Stimulated activated CD8-positive, alpha-beta memory T cell treated with anti-CD3 and anti-CD28 coated beads, Interleukin-7, amount 100 ng/mL, for 24 hours (primary cell): ENCODE data around the gene FCHSD2.
"Not testable (repeated sequence)": the region's sequence is repeated elsewhere in the genome, so short reads cannot be mapped to it uniquely, and the experiment has no call there.

Source experiments
- DNase-seq: peaks from one replicate; pipeline ENCODE4 v3.0.0-alpha.2; 2020; ENCODE audit warnings: low read depth

The FCHSD2 gene

GRCh38 chr11:73004088-73004487, 138.0 kb downstream of the FCHSD2 start:
- no peak for DNase-seq

GRCh38 chr11:73003088-73003487, 139.0 kb downstream of the FCHSD2 start:
- DNase-seq, result no peak

GRCh38 chr11:73002214-73002613, 139.9 kb downstream of the FCHSD2 start:
- DNase-seq, result no peak

- no peak for DNase-seq
These were observed 140.5 kb downstream of the FCHSD2 start for GRCh38 chr11:73001615-73002014.

GRCh38 chr11:72998676-72999075, 143.4 kb downstream of the FCHSD2 start:
- no peak for DNase-seq

GRCh38 chr11:72996959-72997358, 145.2 kb downstream of the FCHSD2 start:
- no peak for DNase-seq

- no peak for DNase-seq
These were observed 152.4 kb downstream of the FCHSD2 start for GRCh38 chr11:72989727-72990126.

GRCh38 chr11:72988821-72989220, 153.3 kb downstream of the FCHSD2 start:
- no peak for DNase-seq

- no peak for DNase-seq
These were observed 156.5 kb downstream of the FCHSD2 start for GRCh38 chr11:72985645-72986044.

- DNase-seq, result no peak
These were observed 157.6 kb downstream of the FCHSD2 start for GRCh38 chr11:72984453-72985077.

- DNase-seq, result no peak
These were observed 158.6 kb downstream of the FCHSD2 start for GRCh38 chr11:72983560-72983959.

- DNase-seq, result no peak
These were observed 160.0 kb downstream of the FCHSD2 start for GRCh38 chr11:72981971-72982685.

- no peak for DNase-seq
These were observed 161.0 kb downstream of the FCHSD2 start for GRCh38 chr11:72981080-72981479.

- not testable (repeated sequence) for DNase-seq
These were observed 164.3 kb downstream of the FCHSD2 start for GRCh38 chr11:72977782-72978181.

GRCh38 chr11:72976522-72976892, 165.6 kb downstream of the FCHSD2 start:
- DNase-seq, result not testable (repeated sequence)

- no peak for DNase-seq
These were observed 166.2 kb downstream of the FCHSD2 start for GRCh38 chr11:72975778-72976521.

GRCh38 chr11:72974487-72975205, 167.5 kb downstream of the FCHSD2 start:
- no peak for DNase-seq

- DNase-seq, result no peak
These were observed 169.5 kb downstream of the FCHSD2 start for GRCh38 chr11:72972496-72973128.

- no peak for DNase-seq
These were observed 170.7 kb downstream of the FCHSD2 start for GRCh38 chr11:72971192-72971967.

GRCh38 chr11:72970557-72971118, 171.5 kb downstream of the FCHSD2 start:
- DNase-seq, result no peak

GRCh38 chr11:72969894-72970335, 172.2 kb downstream of the FCHSD2 start:
- DNase-seq, result no peak
